GM12872 (cell line): ENCODE results near the gene MTFP1.

Experiments used
- TF ChIP-seq, protein P1 (sequence below): IDR thresholded peaks from 3 replicates; pipeline ENCODE4 v1.5.1; 2011; ENCODE audit warnings: low read depth, mild to moderate bottlenecking, low read length, moderate library complexity; ENCODE audit not compliant: insufficient read depth

MTFP1 gene

DNA sequence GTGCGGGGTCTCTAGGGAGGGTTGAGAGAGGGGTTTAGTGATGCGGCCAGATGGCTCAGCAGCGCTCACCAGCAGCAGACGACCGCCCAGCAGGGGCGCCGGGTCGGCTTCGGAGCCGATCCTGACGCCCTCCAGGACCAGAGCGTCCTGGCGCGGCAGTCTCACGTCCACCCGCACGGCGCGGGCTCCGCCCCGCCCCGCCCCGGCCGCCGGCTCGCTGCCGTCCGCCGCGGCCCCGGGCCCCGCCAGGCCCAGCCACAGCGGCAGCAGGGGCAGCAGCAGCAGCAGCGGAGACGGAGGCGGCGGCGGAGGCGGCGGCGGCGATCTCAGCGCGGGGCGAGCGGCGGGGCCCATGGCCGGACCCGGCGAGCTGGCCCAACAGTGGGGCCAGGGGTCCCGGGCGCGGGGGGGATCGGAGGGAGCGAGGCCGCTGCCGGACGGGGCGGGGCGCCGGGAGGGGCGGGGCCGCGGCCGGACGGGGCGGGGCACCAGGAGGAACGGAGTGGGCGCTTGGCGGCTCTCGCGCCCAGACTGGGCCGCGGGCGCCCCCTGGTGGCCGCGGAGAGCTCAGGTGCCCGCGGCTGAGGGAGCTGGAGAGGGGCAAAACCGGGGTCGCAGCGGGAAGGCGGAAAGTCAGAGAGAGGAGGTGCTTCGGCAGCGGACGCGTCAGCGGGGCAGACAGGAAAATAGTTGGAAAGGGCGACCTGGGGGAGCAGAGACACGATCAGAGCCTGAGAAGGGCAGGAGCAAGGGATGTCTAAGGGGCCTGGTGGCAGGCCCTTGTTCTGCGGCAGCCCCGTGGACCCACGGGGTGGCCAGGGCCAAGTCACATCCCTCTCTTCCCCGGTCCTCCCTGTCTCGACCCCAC is 38.4 kb upstream of the MTFP1 start, which contains the start of gene RNF215:
TSS of gene RNF215 (minus strand) at position 452 of the 868 bp plus-strand sequence. CDS start at position 354, 98 bp downstream.
- TF ChIP-seq, protein P1, sequence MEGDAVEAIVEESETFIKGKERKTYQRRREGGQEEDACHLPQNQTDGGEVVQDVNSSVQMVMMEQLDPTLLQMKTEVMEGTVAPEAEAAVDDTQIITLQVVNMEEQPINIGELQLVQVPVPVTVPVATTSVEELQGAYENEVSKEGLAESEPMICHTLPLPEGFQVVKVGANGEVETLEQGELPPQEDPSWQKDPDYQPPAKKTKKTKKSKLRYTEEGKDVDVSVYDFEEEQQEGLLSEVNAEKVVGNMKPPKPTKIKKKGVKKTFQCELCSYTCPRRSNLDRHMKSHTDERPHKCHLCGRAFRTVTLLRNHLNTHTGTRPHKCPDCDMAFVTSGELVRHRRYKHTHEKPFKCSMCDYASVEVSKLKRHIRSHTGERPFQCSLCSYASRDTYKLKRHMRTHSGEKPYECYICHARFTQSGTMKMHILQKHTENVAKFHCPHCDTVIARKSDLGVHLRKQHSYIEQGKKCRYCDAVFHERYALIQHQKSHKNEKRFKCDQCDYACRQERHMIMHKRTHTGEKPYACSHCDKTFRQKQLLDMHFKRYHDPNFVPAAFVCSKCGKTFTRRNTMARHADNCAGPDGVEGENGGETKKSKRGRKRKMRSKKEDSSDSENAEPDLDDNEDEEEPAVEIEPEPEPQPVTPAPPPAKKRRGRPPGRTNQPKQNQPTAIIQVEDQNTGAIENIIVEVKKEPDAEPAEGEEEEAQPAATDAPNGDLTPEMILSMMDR: peak; percentile 84

DNA sequence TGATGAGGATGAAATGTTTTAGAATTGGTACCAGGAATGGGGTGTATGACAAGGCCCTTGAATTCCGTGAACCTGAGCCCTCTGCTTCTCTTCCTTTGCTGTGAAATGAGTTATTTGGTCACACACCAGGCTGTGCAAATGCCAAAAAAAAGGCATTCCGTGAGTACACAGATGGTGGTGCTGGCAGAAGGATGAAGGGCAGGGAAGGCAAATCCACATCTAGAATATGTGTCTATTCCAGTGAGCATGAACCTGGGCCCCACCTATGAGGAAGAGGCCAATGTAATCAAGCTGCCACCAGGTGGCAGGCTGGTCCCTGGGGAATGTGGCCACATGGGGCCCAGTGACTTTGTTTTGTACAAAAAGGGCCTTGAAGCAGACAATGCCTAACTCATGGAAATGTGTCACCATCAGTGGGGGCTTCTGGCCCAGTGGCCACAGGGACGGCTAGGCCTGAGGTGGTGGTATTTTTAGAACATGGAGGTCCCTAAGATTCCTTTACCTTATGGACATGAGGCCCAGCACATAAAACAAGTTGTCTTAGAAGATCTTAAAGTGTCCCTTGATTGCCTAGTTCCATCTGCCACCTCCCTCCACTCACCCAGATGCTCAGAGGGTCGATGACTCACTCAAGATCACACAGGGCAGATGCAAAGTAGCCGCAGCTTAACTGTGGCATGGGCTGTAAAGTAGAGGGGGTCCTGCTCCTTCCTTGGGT is 34.4 kb upstream of the MTFP1 start:
- TF ChIP-seq, protein P1: peak; percentile 89

DNA sequence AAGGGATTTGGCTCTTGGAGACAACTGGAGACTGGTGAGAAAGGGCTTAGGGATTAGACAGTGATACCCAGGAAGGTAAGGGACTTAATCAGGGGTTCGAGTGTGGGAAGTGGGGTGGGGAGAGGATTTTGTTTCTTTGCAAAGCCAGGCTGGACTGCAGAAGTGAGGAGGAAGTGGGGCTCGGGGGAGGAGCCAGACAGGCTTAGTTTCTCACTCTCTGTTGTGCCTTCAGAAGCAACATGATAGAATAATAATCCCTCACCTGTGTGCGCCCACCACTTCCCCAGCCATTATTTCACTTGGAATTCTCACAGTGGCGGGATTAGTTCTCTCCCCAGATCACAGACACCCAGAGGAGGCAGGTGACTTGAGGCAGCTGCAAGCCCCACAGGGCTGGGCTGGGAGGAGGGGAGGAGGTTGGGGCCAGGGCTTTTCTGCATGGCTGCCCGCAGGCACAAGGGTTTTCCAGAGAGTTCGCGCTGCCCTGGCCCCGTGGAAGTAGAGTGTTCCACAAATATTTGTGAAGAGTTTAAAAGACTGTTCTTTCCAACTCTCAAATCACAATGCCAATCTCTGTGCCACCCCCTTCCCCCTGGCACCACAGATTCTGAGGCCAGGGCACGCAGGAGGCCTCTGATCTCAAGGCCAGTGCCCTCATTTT is 32.8 kb upstream of the MTFP1 start:
- TF ChIP-seq, protein P1: no peak

DNA sequence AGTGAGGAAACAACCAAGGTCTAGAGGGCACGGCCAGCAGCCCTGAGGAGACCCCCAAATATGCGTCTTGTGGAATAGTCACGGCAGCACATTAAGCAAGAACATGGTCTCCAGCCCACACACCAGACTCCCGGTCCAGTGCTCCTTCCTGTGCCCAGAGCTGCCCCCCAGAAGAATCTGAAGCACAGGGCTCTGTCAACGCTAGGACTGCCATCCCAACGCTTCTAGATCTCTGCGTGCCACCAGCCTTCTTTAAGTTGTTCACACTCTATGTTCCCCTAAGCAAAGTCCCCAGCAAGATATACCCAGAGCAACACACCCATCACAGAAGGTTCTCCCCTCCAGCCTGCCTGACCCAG is 32.3 kb upstream of the MTFP1 start:
- TF ChIP-seq, protein P1: no peak

DNA sequence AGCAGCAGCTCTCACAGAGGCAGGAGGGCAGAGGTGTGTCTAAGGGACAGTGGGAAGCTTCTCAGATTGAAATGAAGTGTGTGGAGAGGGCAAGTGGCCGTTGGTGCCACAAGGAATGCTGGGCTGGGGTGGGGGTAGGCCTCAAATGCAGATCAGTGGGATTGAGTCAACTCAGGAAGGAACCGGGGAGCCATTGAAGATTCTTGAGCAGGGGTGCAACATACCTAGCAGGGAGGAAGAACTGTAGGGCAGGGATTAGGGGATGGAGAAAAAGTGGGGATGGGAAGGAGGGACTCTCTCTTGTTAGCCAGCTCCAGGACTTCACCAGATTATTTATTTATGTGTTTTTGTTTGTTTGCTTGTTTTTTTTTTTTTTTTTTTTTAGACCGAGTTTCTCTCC is 31.7 kb upstream of the MTFP1 start:
- TF ChIP-seq, protein P1: no peak

DNA sequence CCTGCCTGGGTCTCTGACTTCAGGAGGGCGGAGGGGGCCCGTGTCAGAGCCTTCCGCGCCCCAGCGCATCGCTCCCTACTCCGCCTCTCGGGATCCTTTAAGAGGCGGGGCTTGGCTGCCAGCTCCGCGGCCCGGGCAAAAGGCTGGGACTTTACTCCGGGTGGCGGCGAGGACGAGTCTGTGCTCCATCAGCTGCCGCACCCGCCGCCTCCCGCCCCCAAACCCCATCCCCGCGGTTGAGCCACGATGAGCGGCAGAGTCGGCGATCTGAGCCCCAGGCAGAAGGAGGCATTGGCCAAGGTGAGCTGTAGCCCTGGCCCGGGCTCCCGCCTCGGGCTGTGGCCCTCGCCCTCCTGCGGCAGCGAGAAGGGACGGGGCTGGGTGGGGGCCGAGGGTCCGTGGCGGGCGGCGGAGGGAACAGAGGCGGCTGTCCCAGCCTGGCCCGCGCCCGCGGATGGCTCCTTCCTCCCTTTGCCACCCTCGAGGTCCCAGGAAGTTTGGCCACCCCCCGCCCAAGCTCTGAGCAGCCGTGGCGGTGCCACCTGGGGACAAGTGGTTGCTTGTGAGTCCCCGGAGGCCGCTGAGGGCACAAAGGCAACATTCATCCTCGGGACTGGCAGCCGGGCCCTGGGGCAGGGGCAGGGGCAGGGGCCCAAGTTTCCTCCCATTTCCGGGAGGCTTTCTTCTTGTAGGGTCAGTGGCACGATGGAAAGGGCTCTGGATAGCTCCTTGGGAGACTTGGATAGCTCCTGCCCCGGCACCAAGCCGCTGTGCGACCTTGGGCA is 28.5 kb upstream of the MTFP1 start, which contains the start of gene SEC14L2:
TSS of gene SEC14L2 (plus strand) at position 148 of the 785 bp plus-strand sequence. CDS start at position 247, 99 bp downstream.
- TF ChIP-seq, protein P1: no peak
